DOHH2 (cell line): ENCODE results near the gene WFS1.

Experiments used
- H3F3A ChIP-seq: fragments of 200-600 bp; sonication (generic), shearing (Covaris generic); 2 replicates; pipeline ENCODE4 v1.6.0; 2016; ENCODE audit warnings: antibody characterized with exemption, mild to moderate bottlenecking; ENCODE audit not compliant: control insufficient read depth, insufficient read depth
- H3K27ac ChIP-seq: fragments of 200-600 bp; sonication (generic); 2 replicates; pipeline ENCODE4 v1.5.1; 2014; ENCODE audit warnings: low read depth, mild to moderate bottlenecking, low read length, moderate library complexity
- H3K27me3 ChIP-seq: fragments of 200-600 bp; sonication (generic); 2 replicates; pipeline ENCODE4 v1.6.1; 2014; ENCODE audit warnings: mild to moderate bottlenecking, low read length, mixed read lengths; ENCODE audit not compliant: control insufficient read depth
- H3K36me3 ChIP-seq: fragments of 200-600 bp; sonication (generic); 2 replicates; pipeline ENCODE4 v1.6.1; 2014; ENCODE audit warnings: mild to moderate bottlenecking, low read length, moderate library complexity, mixed read lengths; ENCODE audit not compliant: control insufficient read depth
- H3K4me1 ChIP-seq: fragments of 200-600 bp; sonication (generic); 2 replicates; pipeline ENCODE4 v1.6.1; 2014; ENCODE audit warnings: mild to moderate bottlenecking, low read length, mixed read lengths; ENCODE audit not compliant: control insufficient read depth
- H3K4me2 ChIP-seq: fragments of 200-600 bp; sonication (generic); 2 replicates; pipeline ENCODE4 v1.6.0; 2014; ENCODE audit warnings: mild to moderate bottlenecking, low read length, moderate library complexity
- H3K4me3 ChIP-seq: fragments of 200-600 bp; sonication (generic); 2 replicates; pipeline ENCODE4 v1.5.1; 2014; ENCODE audit warnings: mild to moderate bottlenecking, low read length, mixed read lengths
- H3K79me2 ChIP-seq: fragments of 200-600 bp; sonication (generic); 2 replicates; pipeline ENCODE4 v1.6.1; 2014; ENCODE audit warnings: mild to moderate bottlenecking, low read length, mixed read lengths; ENCODE audit not compliant: control insufficient read depth
- H3K9me2 ChIP-seq: fragments of 200-600 bp; sonication (generic); replicated peaks from 2 replicates; pipeline ENCODE4 v1.6.1; 2014; ENCODE audit warnings: mild to moderate bottlenecking, low read length, mixed read lengths; ENCODE audit not compliant: control insufficient read depth
- H3K9me3 ChIP-seq: fragments of 200-600 bp; sonication (generic); 2 replicates; pipeline ENCODE4 v1.6.1; 2014; ENCODE audit warnings: antibody characterized with exemption, low read length, mixed read lengths; ENCODE audit not compliant: control insufficient read depth, insufficient read depth
- H4K20me1 ChIP-seq: fragments of 200-600 bp; sonication (generic); 2 replicates; pipeline ENCODE4 v1.6.0; 2014; ENCODE audit warnings: low read depth, mild to moderate bottlenecking, antibody characterized with exemption, low read length, moderate library complexity; ENCODE audit not compliant: control insufficient read depth, insufficient read depth
- CTCF ChIP-seq: fragments of 200-600 bp; sonication (generic); IDR thresholded peaks from one replicate; pipeline ENCODE4 v1.5.1; 2014; ENCODE audit warnings: antibody characterized with exemption, mild to moderate bottlenecking, low read depth, low read length; ENCODE audit not compliant: poor library complexity, severe bottlenecking
- EZH2phosphoT487 ChIP-seq: fragments of 200-600 bp; sonication (generic); IDR thresholded peaks from 2 replicates; pipeline ENCODE4 v1.6.1; 2017; ENCODE audit warnings: borderline replicate concordance, mild to moderate bottlenecking, antibody characterized with exemption, low read length, moderate library complexity, mixed read lengths

WFS1 gene

DNA sequence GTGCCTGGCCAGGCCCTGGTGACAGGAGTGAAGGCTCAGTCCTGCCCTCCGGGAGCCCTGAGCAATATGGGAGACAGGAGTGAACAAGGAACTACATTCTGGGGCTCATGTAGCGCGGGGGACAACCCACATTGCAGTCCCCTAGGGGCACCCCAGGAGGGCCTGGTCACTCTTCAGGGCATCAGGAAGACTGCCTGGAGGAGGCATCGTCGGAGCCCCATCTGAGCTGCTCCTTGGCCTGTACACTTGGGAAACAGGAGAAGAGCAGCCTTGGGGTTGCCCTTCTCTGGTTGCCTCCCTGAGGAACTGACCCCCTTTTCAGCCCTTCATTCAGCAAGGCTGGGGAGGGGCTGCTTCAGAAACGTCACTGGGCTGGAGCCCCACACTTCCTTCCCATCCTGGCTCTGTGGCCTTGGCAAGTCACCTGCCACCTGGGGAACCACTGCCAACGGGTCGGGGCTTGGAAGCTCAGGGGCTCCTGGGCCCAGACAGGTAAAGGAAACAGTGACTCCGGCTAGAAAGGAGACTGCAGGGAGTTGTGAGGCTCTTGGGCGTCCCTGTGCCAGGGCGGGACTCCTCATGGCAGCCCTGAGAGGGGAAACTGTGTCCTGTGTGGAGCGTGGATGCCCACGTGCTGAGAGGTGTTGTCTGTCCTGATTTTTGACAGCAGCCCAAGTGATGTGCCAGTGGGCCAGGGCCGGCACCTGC lies 10.1 kb downstream of the WFS1 start:
- Histone ChIP-seq H3K9me2 (no peaks in the 10 kb centered on the region), H3K4me2 (no peak overlapping the region)

DNA sequence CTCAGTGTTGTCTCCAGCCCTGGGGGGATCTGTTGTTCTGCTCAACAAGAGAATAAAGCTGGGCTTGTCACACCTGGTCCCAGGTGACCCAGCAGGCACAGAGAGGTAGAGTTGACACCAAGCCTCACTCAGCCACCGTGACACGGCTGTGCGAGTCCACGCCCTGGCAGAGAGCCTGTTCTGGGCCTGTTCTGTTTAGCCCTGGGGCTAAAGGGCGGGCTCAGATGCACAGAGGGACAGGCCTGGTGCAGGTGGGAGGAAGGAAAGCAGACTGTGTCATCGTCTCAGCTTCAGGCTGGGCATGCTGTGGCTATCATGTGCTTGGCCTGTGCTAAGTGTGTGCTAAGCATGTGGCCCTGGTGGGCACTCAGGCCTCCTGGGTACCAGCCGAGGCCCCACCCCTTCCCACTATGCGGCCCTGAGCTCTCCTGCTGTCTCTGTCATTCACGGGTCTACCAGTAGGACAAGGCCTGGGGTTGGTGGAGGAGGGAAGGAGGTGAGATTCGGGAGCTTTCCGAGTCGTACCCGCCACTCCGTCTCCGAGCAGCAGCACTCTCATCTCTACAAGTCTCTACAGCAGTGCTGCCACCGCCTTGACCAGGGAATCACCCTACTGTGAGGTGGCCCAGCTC lies 10.8 kb downstream of the WFS1 start:
- H3K9me3 ChIP-seq: no peaks in the 10 kb centered on the region
- H3F3A ChIP-seq: no peaks in the 10 kb centered on the region
- no peaks in the 10 kb centered on the region for H3K27me3 ChIP-seq
- H3K4me1 ChIP-seq: no peaks in the 10 kb centered on the region
- no peaks in the 10 kb centered on the region for H4K20me1 ChIP-seq
- H3K4me3 ChIP-seq: no peak overlapping the region
- H3K9me2 ChIP-seq: no peaks in the 10 kb centered on the region
- no peaks in the 10 kb centered on the region for H3K36me3 ChIP-seq
- H3K27ac ChIP-seq: no peak overlapping the region
- no peaks in the 10 kb centered on the region for H3K79me2 ChIP-seq
- H3K4me2 ChIP-seq: no peak overlapping the region
- no peak for TF ChIP-seq EZH2phosphoT487
- no peak for TF ChIP-seq CTCF

More for the DNA sequence above, 10.1 kb downstream of the WFS1 start:
- H3K36me3 ChIP-seq: no peaks in the 10 kb centered on the region
- no peak for TF ChIP-seq CTCF
- TF ChIP-seq EZH2phosphoT487: no peak
- H3K27ac ChIP-seq: no peak overlapping the region
- H3K27me3 ChIP-seq: no peaks in the 10 kb centered on the region
- H3F3A ChIP-seq: no peaks in the 10 kb centered on the region
- H3K4me3 ChIP-seq: no peak overlapping the region
- H3K9me3 ChIP-seq: no peaks in the 10 kb centered on the region
- H3K79me2 ChIP-seq: no peaks in the 10 kb centered on the region
- no peaks in the 10 kb centered on the region for H3K4me1 ChIP-seq
- H4K20me1 ChIP-seq: no peaks in the 10 kb centered on the region; the same call in 1 of the 2 replicates

DNA sequence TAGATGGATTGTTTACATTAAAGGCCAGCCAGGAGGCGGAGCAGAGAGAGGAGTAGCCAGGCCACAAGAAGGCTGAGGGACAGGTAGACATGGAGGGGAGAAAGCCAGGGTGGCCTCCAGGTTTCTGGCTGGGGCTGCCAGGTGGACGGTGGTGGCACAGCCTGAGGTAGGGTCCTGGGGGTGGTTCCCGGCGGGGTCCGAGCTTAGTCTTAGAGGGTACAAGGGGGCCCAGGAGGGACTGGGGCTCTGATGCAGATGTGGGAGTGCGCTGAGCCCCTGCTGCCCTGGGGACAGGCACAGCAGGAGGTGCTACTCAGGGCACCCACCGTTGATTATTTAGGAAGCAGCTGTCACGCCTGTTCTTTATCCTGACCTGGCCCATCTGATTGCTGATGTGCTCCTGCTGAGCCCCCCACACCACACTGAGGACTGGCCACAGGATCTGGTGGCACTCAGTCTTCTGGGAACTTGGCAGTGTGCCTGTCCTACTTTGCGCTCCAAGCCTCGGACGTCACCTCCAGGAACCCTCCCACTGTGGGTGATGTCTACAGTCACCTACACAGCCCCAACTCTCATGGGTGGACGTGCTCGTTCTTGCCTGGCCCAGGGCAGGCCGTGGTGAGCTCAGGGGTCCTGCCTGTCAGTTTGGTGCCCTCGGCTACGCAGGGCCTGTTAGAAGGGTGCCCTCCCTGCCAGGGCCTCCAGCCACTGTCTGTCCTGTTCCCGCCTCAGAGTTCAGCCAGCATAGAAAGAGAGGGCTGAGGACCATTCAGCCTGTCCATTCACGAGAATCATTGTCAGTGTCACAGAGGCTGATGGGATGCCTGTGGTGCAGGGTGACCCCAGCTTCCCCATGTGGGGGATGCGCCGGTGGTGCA lies 12.0 kb downstream of the WFS1 start:
- Histone ChIP-seq H3F3A (no peaks in the 10 kb centered on the region), H3K79me2 (no peaks in the 10 kb centered on the region), H3K4me1 (no peaks in the 10 kb centered on the region), H3K9me2 (no peaks in the 10 kb centered on the region), H3K4me3 (no peak overlapping the region), H3K4me2 (no peak overlapping the region), H3K36me3 (no peaks in the 10 kb centered on the region), H4K20me1 (no peaks in the 10 kb centered on the region), H3K9me3 (no peaks in the 10 kb centered on the region), H3K27me3 (no peaks in the 10 kb centered on the region), H3K27ac (no peak overlapping the region)
- no peak for TF ChIP-seq CTCF
- no peak for TF ChIP-seq EZH2phosphoT487
